UCSD-AML1 (cell line): ENCODE measurements around the gene PERM1.
A peak's percentile ranks its signal among the peaks of the same experiment; 100 is the strongest.

Source experiments
- DNase-seq: peaks from one replicate; lab custom pipeline; 2025; ENCODE audit not compliant: unreplicated experiment; lab: John Stamatoyannopoulos, UW

Gene PERM1

DNA sequence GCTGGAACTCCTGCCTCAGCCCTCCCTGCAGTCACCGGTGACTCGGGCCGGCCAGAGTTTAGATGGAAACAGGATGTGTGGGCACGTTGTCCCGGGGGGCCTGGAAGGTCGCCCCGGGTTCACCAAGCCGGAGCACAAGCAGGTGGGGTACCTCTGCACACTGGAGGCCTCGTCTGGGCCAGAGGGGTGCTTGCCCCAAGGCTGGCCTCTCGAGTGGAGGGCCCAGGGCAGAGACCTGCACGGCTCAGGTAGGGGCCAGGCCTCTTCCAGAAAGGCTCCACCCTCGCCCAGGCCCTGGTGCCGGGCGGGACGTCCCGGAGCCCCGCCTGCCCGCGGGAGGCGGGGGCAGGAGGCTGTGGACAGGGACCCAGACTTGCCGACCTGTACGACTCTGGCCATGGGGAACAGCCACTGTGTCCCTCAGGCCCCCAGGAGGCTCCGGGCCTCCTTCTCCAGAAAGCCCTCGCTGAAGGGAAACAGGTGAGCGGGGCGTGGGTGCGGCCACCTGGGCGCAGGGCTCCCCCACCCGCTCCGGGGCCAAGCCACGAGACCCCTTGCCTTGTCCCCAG, 15.7 kb downstream of the PERM1 start, which contains the start of gene PLEKHN1:
PLEKHN1 (plus strand) TSS at position 348 of the 569 bp plus-strand sequence; CDS start at position 398, 50 bp downstream.
- DNase-seq: peak; percentile 44

DNA sequence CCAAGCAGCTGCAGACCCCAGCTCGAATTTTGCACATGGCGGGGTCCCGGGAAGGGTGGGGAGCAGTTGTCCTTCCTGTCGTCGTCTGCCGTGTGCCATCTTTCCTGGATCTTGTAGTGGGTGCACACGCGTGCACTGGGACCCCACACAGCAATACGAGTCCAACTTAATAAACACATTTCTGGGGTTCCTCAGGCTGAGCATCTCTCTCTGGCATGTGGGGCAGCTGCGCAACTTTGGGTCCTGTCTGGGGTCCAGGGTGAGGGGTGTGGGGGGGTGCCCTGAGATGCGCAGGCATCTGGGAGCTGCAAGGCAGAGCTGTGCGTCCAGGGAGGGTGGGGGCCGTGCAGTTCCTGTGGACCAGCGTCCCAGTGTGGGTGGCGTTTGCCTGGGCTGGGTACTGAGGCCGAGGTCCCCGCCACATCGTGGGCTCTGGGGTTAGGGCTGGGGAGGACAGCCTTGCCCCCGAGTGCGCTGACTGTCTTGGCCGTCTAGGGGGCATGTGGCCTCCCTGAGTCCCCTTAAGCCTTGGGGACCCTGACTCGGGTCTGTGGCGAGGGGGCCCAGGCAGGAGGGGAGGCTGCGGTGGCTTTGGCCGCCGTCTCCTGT, 16.3 kb downstream of the PERM1 start:
- DNase-seq: no peak

DNA sequence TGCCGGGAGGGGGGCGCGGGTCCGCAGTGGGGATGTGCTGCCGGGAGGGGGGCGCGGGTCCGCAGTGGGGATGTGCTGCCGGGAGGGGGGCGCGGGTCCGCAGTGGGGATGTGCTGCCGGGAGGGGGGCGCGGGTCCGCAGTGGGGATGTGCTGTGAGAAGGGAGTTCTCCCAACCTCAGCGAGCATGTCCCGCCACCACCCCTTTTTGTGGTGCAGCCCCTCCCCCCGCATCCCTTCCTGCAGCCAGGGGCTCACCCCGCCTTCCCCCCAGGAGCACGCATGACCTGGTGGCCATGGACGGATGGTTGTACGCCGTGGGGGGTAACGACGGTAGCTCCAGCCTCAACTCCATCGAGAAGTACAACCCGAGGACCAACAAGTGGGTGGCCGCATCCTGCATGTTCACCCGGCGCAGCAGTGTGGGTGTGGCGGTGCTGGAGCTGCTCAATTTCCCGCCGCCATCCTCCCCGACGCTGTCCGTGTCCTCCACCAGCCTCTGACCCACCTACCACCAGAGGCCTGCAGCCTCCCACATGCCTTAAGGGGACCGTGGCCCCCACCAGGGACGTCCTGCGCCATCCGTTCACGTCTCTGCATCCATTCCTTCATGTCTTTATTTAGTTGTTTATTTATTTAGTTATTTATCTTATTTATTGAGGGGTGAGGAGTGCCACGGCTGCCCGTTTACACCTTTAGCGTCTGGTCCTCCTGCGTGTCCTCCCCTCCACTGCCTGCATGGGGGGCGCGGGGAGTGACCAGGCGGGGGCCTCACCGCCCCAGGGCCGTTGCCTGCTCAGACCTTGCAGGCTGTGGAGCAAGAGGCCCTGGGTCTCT, 17.0 kb downstream of the PERM1 start:
- no peak for DNase-seq

DNA sequence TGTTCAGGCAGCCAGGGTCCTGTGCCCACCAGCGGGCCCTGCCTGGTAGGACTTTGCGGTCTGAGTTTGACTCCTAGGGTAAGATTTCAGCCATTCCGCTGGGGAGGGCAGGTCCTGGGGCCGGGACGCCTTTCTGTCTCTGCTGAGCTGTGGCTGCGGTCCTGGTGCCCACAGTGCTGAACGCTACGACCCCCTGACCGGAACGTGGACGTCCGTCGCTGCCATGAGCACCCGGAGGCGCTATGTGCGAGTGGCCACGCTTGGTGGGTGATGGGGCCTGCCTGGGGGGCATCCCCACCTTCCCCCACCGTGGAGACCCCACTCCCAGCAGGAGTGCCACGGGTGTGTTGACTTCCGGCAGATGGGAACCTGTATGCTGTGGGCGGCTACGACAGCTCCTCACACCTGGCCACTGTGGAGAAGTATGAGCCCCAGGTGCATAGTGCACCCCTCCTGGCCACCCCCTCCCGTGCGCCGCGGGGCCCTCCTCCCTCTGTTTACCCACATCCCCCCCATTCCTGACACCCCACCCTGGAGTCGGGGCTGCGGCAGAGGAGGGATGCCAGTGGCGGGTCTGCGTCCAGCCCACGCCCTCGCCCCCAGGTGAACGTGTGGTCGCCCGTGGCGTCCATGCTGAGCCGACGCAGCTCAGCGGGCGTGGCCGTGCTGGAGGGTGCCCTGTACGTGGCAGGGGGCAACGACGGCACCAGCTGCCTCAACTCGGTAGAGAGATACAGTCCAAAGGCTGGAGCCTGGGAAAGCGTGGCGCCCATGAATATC, 18.0 kb downstream of the PERM1 start:
- DNase-seq: no peak

DNA sequence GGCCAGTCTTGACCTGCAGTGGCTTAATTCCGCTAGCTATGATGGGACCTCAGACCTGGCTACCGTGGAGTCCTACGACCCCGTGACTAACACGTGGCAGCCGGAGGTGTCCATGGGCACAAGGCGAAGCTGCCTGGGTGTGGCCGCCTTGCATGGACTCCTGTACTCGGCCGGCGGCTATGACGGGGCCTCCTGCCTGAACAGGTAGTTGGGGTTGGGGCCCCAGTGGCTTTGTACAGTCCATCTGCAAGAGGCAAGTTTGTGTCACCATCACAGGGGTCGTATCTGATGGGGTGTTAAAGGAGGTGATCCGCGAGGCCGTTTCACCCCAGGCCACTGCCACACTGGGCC, 18.6 kb downstream of the PERM1 start:
- DNase-seq: no peak

DNA sequence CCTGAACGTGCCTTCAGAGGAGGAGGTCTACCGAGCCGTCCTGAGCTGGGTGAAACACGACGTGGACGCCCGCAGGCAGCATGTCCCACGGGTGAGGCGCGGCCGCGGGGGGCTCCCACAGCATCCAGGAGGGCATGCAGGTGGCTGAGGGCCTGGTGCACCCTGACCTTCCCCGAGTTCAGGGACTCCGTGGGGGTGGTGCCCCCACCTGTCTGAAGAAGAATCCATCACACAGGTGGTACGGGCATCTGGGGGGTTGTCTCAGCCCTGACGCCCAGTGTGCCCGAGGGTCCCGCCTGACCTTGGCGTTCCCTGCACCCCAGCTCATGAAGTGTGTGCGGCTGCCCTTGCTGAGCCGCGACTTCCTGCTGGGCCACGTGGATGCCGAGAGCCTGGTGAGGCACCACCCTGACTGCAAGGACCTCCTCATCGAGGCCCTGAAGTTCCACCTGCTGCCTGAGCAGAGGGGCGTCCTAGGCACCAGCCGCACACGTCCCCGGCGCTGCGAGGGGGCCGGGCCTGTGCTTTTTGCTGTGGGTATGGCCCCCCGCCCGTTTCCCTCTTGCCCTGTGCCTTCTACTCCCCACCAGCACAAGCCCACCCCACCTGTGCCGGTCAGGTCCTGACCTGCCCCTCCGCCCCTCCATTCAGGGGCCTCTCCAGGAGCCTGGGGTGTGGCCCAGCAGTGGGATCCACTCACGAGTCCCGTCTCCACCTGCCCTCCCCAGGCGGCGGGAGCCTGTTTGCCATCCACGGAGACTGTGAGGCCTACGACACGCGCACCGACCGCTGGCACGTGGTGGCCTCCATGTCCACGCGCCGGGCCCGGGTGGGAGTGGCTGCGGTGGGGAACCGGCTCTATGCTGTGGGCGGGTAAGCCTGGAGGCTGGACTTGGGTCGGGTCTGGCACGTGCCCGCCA, 19.3 kb downstream of the PERM1 start:
- no peak for DNase-seq

DNA sequence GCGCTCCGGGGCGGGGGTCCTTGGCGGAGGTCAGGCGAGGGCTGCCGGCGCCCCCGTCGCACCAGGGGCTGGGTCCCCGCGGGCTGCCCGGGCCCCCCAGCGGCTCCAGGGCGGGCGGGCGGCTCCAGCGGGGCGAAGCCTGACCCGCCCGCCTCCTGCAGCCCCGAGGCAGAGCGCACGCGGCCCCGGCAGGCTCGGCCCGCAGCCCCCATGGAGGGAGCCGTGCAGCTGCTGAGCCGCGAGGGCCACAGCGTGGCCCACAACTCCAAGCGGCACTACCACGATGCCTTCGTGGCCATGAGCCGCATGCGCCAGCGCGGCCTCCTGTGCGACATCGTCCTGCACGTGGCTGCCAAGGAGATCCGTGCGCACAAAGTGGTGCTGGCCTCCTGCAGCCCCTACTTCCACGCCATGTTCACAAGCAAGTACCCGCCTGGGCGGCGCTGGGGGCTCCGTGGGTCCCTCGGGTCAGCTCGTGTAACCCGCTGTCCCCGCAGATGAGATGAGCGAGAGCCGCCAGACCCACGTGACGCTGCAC, 20.7 kb downstream of the PERM1 start:
- DNase-seq: no peak

DNA sequence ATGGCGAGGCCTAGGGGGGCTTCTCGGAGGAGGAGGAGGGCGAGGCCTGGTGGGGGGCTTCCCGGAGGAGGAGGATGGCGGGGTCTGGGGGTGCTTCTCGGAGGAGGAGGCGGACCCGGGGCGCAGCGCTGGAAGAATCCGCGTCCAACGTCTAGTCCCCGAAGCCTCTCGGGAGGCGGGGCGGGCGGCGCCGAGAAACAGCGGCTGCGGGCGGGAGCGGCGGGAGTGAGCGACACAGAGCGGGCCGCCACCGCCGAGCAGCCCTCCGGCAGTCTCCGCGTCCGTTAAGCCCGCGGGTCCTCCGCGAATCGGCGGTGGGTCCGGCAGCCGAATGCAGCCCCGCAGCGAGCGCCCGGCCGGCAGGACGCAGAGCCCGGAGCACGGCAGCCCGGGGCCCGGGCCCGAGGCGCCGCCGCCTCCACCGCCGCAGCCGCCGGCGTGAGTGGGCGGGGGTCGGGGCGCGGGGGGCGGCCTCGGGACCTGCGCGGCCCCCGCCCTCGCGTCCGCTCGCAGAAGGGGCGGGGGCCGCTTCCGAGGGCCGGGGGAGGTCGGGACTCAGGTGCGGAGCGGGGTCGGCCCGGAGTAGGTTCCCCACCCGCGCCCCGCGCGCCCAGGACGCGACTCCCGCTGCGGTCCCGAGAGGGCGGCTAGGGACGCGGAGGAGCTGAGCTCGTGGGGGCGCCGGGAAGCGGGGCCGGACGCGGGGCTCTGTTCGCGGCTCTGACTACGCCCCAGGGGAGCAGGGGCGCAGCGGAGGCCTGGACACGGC, 21.3 kb downstream of the PERM1 start, which contains the start of gene KLHL17:
KLHL17 (plus strand) TSS at position 222 of the 769 bp plus-strand sequence; CDS start at position 332, 110 bp downstream.
- DNase-seq: peak; percentile 72

DNA sequence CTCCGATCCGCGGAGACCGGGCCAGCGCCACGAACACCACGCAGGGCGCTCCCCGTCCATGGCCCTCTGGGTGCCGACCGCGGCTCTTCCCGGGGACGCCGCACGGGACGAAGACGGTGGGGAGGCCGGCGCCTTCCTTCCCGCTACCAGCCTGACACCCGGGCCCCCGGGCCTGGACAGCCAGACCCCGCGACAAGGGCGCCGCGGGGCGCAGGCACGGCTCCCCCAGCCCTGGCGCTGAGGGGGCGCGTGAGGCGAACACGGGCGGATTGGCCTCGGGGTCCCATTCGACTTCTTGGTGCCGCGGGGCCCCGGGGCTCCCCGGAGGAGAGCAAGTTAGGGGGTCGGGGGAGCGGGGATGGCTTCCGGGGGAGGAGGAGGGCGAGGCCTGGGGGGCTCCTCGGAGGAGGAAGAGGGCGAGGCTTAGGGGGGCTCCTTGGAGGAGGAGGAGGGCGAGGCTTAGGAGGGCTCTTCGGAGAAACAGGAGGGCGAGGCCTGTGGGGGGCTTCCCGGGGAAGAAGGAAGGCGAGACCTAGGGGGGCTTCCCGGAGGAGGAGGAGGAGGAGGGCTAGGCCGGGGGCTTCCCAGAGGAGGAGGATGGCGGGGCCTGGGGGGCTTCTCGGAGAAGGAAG, 22.0 kb downstream of the PERM1 start:
- no peak for DNase-seq

DNA sequence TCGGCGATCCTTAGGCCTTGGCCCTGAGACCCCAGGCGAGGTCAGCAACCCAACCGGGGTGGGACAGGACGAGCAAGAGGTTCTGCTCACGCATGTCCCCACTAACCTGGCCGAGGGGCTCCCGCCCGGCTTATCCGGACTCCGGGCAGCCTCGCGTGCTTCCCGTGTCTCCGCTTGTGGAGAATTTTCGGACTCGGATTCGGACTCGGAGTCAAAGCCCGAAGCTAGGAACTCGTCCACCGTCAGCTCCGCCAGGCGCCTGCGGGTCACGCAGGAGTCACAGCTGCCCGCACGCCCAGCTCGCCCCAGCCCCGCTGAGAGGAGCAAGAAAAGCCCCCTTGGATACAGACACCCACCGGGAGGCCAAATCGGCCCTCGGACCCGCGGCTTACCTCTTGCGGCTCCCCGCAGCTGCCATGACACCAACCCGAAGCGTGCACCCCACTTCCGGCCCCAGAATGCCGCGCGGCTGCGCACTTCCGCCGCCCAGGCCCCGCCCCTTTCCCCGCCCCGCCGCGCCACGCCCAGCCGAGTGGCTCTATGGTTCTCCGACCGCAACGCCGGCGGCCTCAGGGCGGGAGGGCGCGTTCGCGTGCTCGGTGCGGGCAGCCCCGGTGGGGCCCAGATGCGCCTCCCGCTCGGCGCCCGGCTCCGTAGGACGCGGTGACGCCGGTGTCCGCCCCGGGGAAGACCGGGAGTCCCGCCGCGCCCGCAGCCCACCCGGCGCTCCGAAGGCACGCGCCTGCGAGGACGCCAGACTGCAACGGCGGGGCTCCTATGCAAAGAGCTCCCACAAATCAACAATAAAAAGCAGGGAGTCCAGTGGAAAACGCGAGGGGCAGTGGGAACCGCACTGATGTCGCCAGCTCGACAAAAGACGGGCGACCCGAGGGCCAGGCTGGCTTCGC, 22.8 kb downstream of the PERM1 start, which contains the start of gene NOC2L:
NOC2L (minus strand) TSS at position 434 of the 908 bp plus-strand sequence; CDS start at position 418, 16 bp downstream.
- peak; percentile 95 for DNase-seq

DNA sequence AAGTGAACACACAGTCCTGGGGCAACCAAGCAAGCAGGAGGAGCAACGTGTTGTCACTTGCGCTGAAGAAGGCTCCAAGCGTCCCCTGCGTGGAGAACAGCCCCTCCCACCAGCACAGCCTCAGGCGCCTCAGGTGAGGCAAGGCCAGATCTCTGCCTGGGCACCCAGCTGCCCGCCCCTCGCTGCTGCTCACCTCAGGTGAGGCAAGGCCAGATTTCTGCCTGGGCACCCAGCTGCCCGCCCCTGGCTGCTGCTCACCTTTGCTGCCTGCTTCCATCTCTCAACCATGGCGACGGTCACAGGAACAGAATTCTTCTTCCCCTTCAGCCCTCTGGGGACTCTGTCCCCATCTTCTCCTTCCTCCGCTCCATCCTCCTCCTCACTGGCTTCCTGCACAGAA, 25.3 kb downstream of the PERM1 start:
- no peak for DNase-seq

DNA sequence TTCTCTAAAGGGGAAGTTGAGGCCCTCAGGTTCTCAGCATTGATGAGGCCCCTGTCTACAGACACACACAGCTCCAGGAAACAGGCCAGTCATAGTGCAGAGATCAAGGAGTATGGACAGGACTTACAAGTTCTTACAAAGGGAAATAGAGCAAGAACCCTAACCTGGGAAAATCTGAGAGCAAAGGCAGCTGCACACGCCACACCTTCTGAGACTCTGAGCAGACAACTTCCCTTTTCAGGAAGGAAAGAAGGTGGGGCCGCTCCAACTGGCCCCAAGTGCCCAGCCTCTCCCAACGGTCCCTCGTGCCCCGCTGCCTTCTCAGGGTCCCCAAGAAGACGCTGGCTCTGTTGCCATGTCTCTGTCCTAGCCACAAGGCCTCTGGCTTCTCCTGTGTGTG, 26.4 kb downstream of the PERM1 start:
- no peak for DNase-seq

DNA sequence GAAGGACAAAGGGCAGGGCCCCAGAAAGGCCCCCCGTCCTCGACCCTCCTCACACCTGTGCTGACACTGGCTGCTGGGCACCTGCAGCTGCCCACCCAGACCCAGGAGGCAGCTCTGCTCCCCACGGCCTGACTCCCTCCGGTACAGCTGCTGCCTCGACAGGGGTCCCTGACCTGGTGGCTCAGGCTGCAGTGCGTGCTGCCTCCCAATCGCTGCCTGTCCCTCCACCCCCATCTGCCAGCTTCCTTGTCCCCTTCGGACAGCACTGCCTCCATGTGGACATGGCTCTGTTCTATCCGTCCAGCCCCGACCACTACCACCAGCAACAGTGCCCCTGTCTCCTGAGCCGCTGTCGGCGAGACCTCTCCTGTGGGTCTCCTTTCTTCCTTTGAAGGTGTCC, 27.0 kb downstream of the PERM1 start:
- no peak for DNase-seq

DNA sequence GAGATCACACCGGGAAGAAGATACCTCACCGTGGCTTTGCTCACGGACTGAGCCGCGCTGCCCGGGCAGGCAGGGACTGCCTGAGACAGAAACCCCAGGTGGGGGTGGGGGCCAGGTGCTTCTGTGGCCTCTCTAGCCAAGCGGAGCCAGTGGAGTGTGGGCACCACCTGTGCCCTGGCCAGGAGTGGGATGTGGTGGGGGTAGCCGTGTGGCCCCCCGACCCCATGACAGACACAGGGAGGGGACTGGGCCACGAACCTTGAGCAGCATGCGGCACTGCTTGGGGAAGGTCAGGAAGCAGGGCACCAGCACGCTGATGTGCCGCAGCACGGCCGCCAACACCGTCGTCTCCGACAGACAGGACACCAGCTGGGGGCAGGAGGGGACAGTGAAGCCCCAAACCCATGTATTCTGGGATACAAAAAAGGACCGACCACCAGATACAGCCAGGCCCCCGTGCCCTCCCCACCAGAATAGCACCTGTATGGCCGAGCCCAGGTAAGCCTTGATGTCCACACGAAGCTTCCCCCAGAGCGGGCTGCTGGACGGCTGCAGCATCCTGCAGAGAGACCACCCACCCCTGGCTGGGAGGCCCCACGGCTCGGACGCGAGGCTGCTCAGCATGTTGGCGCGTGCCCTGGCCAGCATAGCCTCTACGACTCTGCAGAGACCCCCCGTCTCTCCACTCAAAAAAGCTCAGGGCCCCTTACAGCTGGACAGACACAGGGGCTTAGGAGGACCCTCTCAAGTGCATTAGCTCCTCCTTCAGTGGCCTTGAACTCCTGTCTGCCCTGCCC, 28.2 kb downstream of the PERM1 start:
- no peak for DNase-seq

DNA sequence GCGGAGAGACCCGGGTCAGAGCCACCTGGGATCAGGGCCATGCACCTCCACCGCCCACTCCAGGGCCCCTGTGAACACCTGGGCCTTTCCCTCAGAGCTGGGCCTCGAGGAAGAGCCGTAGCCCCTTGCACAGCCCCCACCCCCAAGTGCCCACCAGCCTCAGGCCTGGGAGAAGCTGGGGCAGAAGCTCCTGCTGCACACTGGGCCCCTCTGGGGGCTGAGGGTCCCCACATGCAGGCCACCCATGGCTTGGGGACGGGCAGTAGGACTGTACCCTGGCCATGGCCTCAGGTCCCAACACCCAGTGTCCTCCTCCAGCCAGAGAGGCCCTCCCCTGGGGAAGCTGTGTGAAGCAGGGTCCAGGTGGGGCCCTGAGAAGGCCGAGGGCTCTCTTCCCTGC, 29.3 kb downstream of the PERM1 start:
- no peak for DNase-seq

DNA sequence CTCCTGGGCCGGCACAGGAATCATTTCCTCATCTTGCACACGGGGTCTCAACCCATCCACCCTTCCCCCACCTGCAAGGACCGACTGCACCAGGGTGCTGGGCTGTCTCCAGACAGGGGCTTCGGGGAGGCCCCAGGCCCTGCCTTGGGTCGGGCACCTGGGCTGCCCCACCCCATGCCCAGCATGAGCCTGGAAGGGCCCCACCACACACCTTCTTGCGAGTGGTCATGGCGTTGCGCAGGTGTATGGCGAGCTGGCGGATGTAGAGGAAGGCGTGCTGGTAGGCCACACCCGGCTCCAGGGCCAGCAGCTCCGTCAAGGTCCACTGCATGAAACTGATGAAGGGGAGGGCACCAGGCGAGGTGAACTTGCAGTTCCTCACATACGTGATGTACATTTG, 29.7 kb downstream of the PERM1 start:
- no peak for DNase-seq

DNA sequence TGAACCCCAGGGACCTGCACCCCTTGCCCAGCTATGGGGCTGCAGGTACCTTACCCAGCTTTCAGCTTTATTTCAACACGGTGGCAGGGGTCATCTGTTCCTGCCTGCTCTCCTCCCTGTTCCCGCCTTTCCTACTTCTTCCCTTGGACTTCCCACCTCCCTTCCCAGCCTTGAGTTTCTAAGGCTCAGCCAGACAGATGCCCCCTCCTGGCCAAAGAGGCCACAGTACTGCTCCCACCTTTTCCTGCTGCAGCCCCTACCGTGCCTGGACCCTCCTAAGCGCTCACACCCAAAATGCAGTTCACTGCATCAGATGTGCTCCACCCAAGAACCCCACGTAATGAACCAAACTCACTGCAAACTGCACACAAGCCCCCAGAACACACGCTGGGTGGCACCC, 30.5 kb downstream of the PERM1 start:
- DNase-seq: no peak
